Calu3 (cell line): ENCODE results near the gene CDC73. TPM values are rescaled to one million over a fixed set of nuclear protein-coding genes. Genes with fewer than 3 reads are reported as not detected.
A peak's percentile ranks its signal among the peaks of the same experiment; 100 is the strongest.
"Not testable (repeated sequence)": the region's sequence is repeated elsewhere in the genome, so short reads cannot be mapped to it uniquely, and the experiment has no call there.

ENCODE experiments used
- BruUV-seq: library from RNA; stranded (reverse); fragments of 400-500 nt; replicated peaks from 2 replicates; lab custom pipeline; 2021; lab: Mats Ljungman, UMichigan
- CTCF ChIA-PET: fragments of 300-600 bp; sonication (Branson Sonifier 250); formaldehyde crosslinking; loops from one replicate; lab custom pipeline; 2022; ENCODE audit warnings: antibody characterized with exemption; lab: Charles Lee
- DNase-seq: peaks from one replicate; pipeline ENCODE4 v3.0.0; 2022
- H3K27ac Mint-ChIP-seq: one replicate; pipeline ENCODE4 v1.8.0; 2022; ENCODE audit warnings: mixed read lengths; ENCODE audit not compliant: unreplicated experiment
- H3K27me3 Mint-ChIP-seq: one replicate; pipeline ENCODE4 v1.8.0; 2022; ENCODE audit warnings: mixed read lengths; ENCODE audit not compliant: unreplicated experiment
- H3K36me3 Mint-ChIP-seq: one replicate; pipeline ENCODE4 v1.8.0; 2022; ENCODE audit warnings: mild to moderate bottlenecking, moderate library complexity, mixed read lengths; ENCODE audit not compliant: insufficient read depth, unreplicated experiment
- H3K4me1 Mint-ChIP-seq: one replicate; pipeline ENCODE4 v1.8.0; 2022; ENCODE audit warnings: mild to moderate bottlenecking, low read depth, mixed read lengths; ENCODE audit not compliant: unreplicated experiment
- H3K4me3 Mint-ChIP-seq: one replicate; pipeline ENCODE4 v1.8.0; 2022; ENCODE audit warnings: mild to moderate bottlenecking, low read depth, moderate library complexity, mixed read lengths; ENCODE audit not compliant: unreplicated experiment
- H3K9me3 Mint-ChIP-seq: one replicate; pipeline ENCODE4 v1.8.0; 2022; ENCODE audit warnings: low read depth, mixed read lengths; ENCODE audit not compliant: unreplicated experiment
- intact Hi-C: fragments of 100-400 bp; cut with micrococcal nuclease; formaldehyde crosslinking; loops from one replicate; pipeline ENCODE4 v1.10.0; 2022; ENCODE audit not compliant: unreplicated experiment
- total RNA-seq: library from RNA; stranded (reverse); gene quantifications from 2 replicates; pipeline ENCODE4 v1.2.3, GENCODE V29; 2022
- TF ChIP-seq, protein P1 (sequence below): fragments of 200-600 bp; IDR thresholded peaks from one replicate; pipeline ENCODE4 v1.8.0; 2022; ENCODE audit warnings: antibody characterized with exemption; ENCODE audit not compliant: unreplicated experiment

CDC73 gene
- total RNA-seq, 1 experiment from 2014 or later = 75.2 TPM

DNA sequence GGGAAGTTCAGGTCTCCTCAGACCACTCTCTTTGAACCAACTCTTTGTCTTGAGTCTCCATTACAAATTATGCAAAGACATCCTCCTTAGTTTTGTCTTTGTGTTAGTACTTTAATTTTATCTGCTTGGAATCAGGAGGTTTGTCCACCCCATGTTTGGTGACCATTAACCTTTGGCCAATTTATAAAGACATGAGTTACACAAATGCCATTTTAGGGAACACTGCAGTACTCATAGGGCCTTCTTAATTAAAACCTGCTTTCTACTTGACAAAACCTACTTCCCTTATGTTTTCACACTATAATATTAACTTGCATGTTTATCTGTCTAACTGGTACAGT, 7.9 kb upstream of the CDC73 start:
- H3K36me3 Mint-ChIP-seq = no peaks in the 10 kb centered on the region
- H3K4me1 Mint-ChIP-seq = peaks cover 29% of the 10 kb centered on the region
- H3K27ac Mint-ChIP-seq = no peak overlapping the region
- CTCF ChIA-PET = no interaction called here
- no peak for DNase-seq
- no peak overlapping the region for H3K4me3 Mint-ChIP-seq
- BruUV-seq = no TSS peak
- intact Hi-C loops = no loop called here
- H3K9me3 Mint-ChIP-seq = no peaks in the 10 kb centered on the region
- H3K27me3 Mint-ChIP-seq = no peaks in the 10 kb centered on the region
- TF ChIP-seq, protein P1, sequence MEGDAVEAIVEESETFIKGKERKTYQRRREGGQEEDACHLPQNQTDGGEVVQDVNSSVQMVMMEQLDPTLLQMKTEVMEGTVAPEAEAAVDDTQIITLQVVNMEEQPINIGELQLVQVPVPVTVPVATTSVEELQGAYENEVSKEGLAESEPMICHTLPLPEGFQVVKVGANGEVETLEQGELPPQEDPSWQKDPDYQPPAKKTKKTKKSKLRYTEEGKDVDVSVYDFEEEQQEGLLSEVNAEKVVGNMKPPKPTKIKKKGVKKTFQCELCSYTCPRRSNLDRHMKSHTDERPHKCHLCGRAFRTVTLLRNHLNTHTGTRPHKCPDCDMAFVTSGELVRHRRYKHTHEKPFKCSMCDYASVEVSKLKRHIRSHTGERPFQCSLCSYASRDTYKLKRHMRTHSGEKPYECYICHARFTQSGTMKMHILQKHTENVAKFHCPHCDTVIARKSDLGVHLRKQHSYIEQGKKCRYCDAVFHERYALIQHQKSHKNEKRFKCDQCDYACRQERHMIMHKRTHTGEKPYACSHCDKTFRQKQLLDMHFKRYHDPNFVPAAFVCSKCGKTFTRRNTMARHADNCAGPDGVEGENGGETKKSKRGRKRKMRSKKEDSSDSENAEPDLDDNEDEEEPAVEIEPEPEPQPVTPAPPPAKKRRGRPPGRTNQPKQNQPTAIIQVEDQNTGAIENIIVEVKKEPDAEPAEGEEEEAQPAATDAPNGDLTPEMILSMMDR = no peak

DNA sequence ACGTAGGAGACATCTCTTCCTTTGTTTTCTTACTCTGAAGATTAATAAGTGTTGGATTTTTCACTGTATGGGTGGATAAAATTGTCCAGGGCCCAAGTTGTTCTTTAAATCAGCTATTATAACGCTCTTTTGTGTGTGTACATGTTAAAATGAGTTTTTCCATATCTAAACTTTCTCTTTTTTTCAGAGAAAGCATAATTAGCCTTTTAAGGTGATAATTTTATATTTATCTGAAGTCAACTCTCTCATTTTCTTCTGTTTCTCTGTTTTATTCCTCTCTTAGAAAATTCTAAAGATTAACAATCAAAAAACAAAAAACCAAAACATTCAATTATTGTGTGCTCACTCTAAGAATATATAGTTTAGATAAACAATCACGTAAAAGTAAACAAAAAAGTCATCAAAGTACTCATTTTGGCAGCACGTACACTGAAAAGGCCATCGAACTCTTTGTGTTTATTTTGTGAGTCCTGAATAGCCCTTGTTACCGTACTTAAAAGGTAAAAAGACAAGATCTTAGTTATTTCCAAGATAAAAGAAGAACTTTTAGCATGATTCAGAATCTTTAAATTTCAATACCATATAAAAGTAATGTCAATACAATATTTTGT, 7.2 kb upstream of the CDC73 start:
- intact Hi-C loops = no loop called here
- H3K4me1 Mint-ChIP-seq = peaks cover 31% of the 10 kb centered on the region
- CTCF ChIA-PET = no interaction called here
- TF ChIP-seq, protein P1 = no peak
- H3K36me3 Mint-ChIP-seq = no peaks in the 10 kb centered on the region
- no TSS peak for BruUV-seq
- H3K27me3 Mint-ChIP-seq = no peaks in the 10 kb centered on the region
- no peaks in the 10 kb centered on the region for H3K9me3 Mint-ChIP-seq
- H3K27ac Mint-ChIP-seq = no peak overlapping the region
- H3K4me3 Mint-ChIP-seq = no peak overlapping the region
- DNase-seq = no peak

DNA sequence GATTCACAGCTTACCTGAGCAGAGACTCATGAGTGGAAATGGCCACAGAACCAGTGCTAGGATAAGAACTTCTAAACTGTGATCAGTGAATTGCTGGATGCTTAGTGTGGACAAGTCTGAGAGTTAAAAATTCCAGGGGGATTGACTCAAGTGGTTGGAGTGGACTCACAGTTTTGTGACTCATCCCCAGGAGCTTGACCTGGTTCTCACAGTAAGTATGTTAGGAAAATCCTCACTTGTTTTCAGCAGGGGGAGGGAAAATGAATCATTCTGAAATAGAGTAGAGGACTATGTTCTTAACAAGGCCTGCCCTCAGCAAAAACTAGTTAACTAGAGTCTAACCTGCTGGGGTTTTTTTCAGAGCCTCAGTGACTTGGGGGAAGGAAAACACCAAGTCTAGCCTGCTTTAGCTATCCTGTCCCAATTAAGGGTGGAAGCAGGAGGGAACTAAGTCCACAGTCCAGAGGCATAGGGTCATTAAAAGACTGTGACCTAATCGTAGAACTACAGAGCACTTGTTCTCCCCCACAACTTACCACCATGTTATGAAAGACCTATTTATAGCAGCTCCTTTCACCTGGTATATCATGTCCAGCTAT, 6.1 kb upstream of the CDC73 start:
- Mint-ChIP-seq H3K27ac (peak overlapping the region; percentile 7), H3K4me1 (peaks cover 31% of the 10 kb centered on the region)

DNA sequence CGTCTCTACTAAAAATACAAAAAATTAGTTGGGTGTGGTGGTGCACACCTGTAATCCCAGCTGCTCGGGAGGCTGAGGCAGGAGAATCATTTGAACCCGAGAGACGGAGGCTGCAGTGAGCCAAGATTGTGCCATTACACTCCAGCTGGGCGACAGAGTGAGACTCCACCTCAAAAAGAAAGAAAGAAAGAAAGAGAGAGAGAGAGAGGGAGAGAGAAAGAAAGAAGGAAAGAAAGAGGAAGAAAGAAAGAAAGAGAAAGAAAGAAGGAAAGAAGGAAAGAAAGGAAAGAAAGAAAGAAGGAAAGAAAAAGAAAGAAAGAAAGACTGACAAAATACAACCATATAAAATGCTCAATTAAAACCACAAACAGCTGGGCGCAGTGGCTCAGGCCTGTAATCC, 4.7 kb upstream of the CDC73 start:
- Mint-ChIP-seq H3K4me1 (peaks cover 25% of the 10 kb centered on the region), H3K36me3 (peaks cover 14% of the 10 kb centered on the region)
- CTCF ChIA-PET, H3K27me3 Mint-ChIP-seq, H3K9me3 Mint-ChIP-seq, DNase-seq, intact Hi-C loops, H3K4me3 Mint-ChIP-seq, H3K27ac Mint-ChIP-seq, BruUV-seq: not testable (repeated sequence)

More for the DNA sequence above, 6.1 kb upstream of the CDC73 start:
- H3K9me3 Mint-ChIP-seq = no peaks in the 10 kb centered on the region
- H3K36me3 Mint-ChIP-seq = no peaks in the 10 kb centered on the region
- CTCF ChIA-PET = interaction anchor here (0.7 kb wide), 2 partner anchors 642 to 1949 kb away, joined by 3 to 6 read pairs; no protein-coding TSS in a partner anchor
- H3K27me3 Mint-ChIP-seq = no peaks in the 10 kb centered on the region
- DNase-seq = peak; percentile 16
- TF ChIP-seq, protein P1 = no peak
- intact Hi-C loops = no loop called here
- BruUV-seq = no TSS peak
- H3K4me3 Mint-ChIP-seq = no peak overlapping the region

DNA sequence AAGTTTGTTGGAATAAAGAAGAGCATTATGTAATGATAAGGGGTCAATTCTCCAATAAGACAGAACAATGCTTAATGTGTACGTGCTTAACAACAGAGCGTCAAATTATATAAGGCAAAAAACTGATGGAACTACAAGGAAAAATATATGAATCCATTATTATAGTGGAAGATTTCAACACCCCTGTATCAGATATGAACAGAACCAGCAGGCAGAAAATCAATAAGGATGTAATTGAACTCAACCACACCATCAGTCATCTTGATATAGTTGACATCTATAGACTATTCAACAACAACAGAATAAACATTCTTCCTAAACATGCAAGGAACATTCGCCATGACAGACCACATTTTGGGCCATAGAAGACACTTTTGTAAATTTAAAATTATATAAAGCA, 3.6 kb upstream of the CDC73 start:
- Mint-ChIP-seq H3K27ac (no peak overlapping the region), H3K4me3 (no peak overlapping the region), H3K36me3 (peaks cover 25% of the 10 kb centered on the region), H3K4me1 (peaks cover 22% of the 10 kb centered on the region), H3K9me3 (no peaks in the 10 kb centered on the region), H3K27me3 (no peaks in the 10 kb centered on the region)
- intact Hi-C loops = no loop called here
- CTCF ChIA-PET = no interaction called here
- no peak for DNase-seq
- TF ChIP-seq, protein P1 = no peak
- no TSS peak for BruUV-seq
